Cortex of kidney (tissue), 1 donor: ENCODE data around the gene ANG.
"Not testable (repeated sequence)": the region's sequence is repeated elsewhere in the genome, so short reads cannot be mapped to it uniquely, and the experiment has no call there.

Experiments used
- DNase-seq: peaks from one replicate; lab custom pipeline; 2025; lab: John Stamatoyannopoulos, UW

ANG gene

GRCh38 chr14:20699931-20700330, 11.4 kb downstream of the ANG start:
- no peak for DNase-seq

- not testable (repeated sequence) for DNase-seq
Measured at GRCh38 chr14:20700965-20701364, 12.4 kb downstream of the ANG start.

GRCh38 chr14:20706657-20707355, 18.2 kb downstream of the ANG start:
- no peak for DNase-seq

GRCh38 chr14:20707622-20708021, 19.1 kb downstream of the ANG start:
- no peak for DNase-seq

- DNase-seq = no peak
Measured at GRCh38 chr14:20711261-20711660, 22.7 kb downstream of the ANG start.

GRCh38 chr14:20711685-20712084, 23.1 kb downstream of the ANG start:
- no peak for DNase-seq

- DNase-seq = no peak
Measured at GRCh38 chr14:20712904-20713303, 24.3 kb downstream of the ANG start.

- no peak for DNase-seq
Measured at GRCh38 chr14:20714593-20715250, 26.2 kb downstream of the ANG start.

- no peak for DNase-seq
Measured at GRCh38 chr14:20719777-20720176, 31.2 kb downstream of the ANG start.

- DNase-seq = no peak
Measured at GRCh38 chr14:20720741-20721140, 32.2 kb downstream of the ANG start.

GRCh38 chr14:20722016-20722415, 33.5 kb downstream of the ANG start:
- DNase-seq = no peak

GRCh38 chr14:20723488-20723887, 34.9 kb downstream of the ANG start:
- no peak for DNase-seq

GRCh38 chr14:20726121-20726520, 37.6 kb downstream of the ANG start:
- not testable (repeated sequence) for DNase-seq

GRCh38 chr14:20726531-20726930, 38.0 kb downstream of the ANG start:
- no peak for DNase-seq

- no peak for DNase-seq
Measured at GRCh38 chr14:20730891-20731290, 42.3 kb downstream of the ANG start.

- no peak for DNase-seq
Measured at GRCh38 chr14:20732477-20732876, 43.9 kb downstream of the ANG start.

- DNase-seq = no peak
Measured at GRCh38 chr14:20732979-20733635, 44.5 kb downstream of the ANG start.

GRCh38 chr14:20733684-20734429, 45.3 kb downstream of the ANG start:
- no peak for DNase-seq

- no peak for DNase-seq
Measured at GRCh38 chr14:20734430-20734806, 45.9 kb downstream of the ANG start.

- not testable (repeated sequence) for DNase-seq
Measured at GRCh38 chr14:20738292-20738691, 49.7 kb downstream of the ANG start.

GRCh38 chr14:20742132-20742531, 53.6 kb downstream of the ANG start:
- DNase-seq = no peak

GRCh38 chr14:20743556-20743955, 55.0 kb downstream of the ANG start:
- no peak for DNase-seq
